AG04450 (cell line): ENCODE measurements around the gene SESTD1. TPM values are rescaled to one million over a fixed set of nuclear protein-coding genes. Genes with fewer than 3 reads are reported as not detected.

Experiments used
- CTCF ChIA-PET: fragments of 300-600, 350-600 bp; formaldehyde crosslinking; extraction: SDS; loops from one replicate; lab custom pipeline; 2022; ENCODE audit warnings: antibody characterized with exemption, inconsistent platforms; lab: Charles Lee
- POLR2A ChIA-PET: fragments of 350-600 bp; formaldehyde crosslinking; extraction: SDS; loops from one replicate; lab custom pipeline; 2021; ENCODE audit warnings: antibody characterized with exemption, inconsistent platforms; lab: Yijun Ruan, JAX
- DNase-seq: peaks from one replicate; pipeline ENCODE4 v3.0.0-alpha.2; 2011; ENCODE audit warnings: low read depth, low spot score
- H3K27ac ChIP-seq: one replicate; pipeline ENCODE4 v1.5.1; 2012; ENCODE audit warnings: low read depth, low read length, control low read depth
- H3K27me3 ChIP-seq: one replicate; pipeline ENCODE4 v1.6.0; 2012; ENCODE audit warnings: low read length; ENCODE audit not compliant: control insufficient read depth, insufficient read depth
- H3K4me3 ChIP-seq: 2 replicates; pipeline ENCODE4 v1.5.1; 2011; ENCODE audit warnings: mild to moderate bottlenecking, low read depth, low read length, control low read depth
- H3K9me3 ChIP-seq: 2 replicates; pipeline ENCODE4 v1.5.1; 2012; ENCODE audit warnings: low read length; ENCODE audit not compliant: control insufficient read depth, insufficient read depth
- CTCF ChIP-seq: IDR thresholded peaks from 2 replicates; pipeline ENCODE4 v1.5.1; 2011; ENCODE audit warnings: low read depth, low read length, control low read depth, inconsistent platforms
- polyA plus RNA-seq: library from polyadenylated mRNA; depleted of rRNA; stranded (reverse); fragments of >200 nt; gene quantifications from 2 replicates; pipeline ENCODE4 v1.2.3, GENCODE V29; 2011

The SESTD1 gene
- polyA plus RNA-seq, 1 experiment = 24.3 TPM

- Histone ChIP-seq H3K27ac (no peak overlapping the region), H3K4me3 (no peak overlapping the region), H3K9me3 (no peaks in the 10 kb centered on the region), H3K27me3 (no peaks in the 10 kb centered on the region)
- no peak for TF ChIP-seq CTCF
- POLR2A ChIA-PET = no interaction called here
- CTCF ChIA-PET = no interaction called here
- no peak for DNase-seq
Observed at GRCh38 chr2:179233083-179233490, 31.5 kb downstream of the SESTD1 start.

GRCh38 chr2:179226961-179227259 is 37.7 kb downstream of the SESTD1 start:
- Histone ChIP-seq H3K27me3 (no peaks in the 10 kb centered on the region), H3K27ac (no peak overlapping the region), H3K4me3 (no peak overlapping the region), H3K9me3 (no peaks in the 10 kb centered on the region)
- no peak for TF ChIP-seq CTCF
- CTCF ChIA-PET = interaction anchor here (1.3 kb wide), 1 partner anchor 8 kb away, joined by 7 read pairs; no protein-coding TSS in a partner anchor
- DNase-seq = no peak
- POLR2A ChIA-PET = no interaction called here

- Histone ChIP-seq H3K4me3 (no peak overlapping the region), H3K27me3 (no peaks in the 10 kb centered on the region), H3K9me3 (no peaks in the 10 kb centered on the region), H3K27ac (no peak overlapping the region)
- POLR2A ChIA-PET = no interaction called here
- CTCF ChIA-PET = interaction anchor here (0.6 kb wide), 1 partner anchor 20 kb away, joined by 3 read pairs; no protein-coding TSS in a partner anchor
- TF ChIP-seq CTCF = no peak
- DNase-seq = no peak
Observed at GRCh38 chr2:179226203-179226960, 38.2 kb downstream of the SESTD1 start.

- no peak overlapping the region for H3K27ac ChIP-seq
- H3K27me3 ChIP-seq = no peaks in the 10 kb centered on the region
- no peak for TF ChIP-seq CTCF
- no peak for DNase-seq
- no peaks in the 10 kb centered on the region for H3K9me3 ChIP-seq
- H3K4me3 ChIP-seq = no peak overlapping the region
- CTCF ChIA-PET = no interaction called here
- POLR2A ChIA-PET = no interaction called here
Observed at GRCh38 chr2:179224361-179224760, 40.3 kb downstream of the SESTD1 start.

- Histone ChIP-seq H3K9me3 (no peaks in the 10 kb centered on the region), H3K27me3 (no peaks in the 10 kb centered on the region), H3K4me3 (no peak overlapping the region), H3K27ac (no peak overlapping the region)
- ChIA-PET POLR2A (no interaction called here), CTCF (no interaction called here)
- DNase-seq = no peak
- no peak for TF ChIP-seq CTCF
Observed at GRCh38 chr2:179222076-179222475, 42.6 kb downstream of the SESTD1 start.
